Fibroblast of the aortic adventitia (primary cell): ENCODE data around the gene BTG1. TPM values are rescaled to one million over a fixed set of nuclear protein-coding genes. Genes with fewer than 3 reads are reported as not detected.
"Not testable (repeated sequence)": the region's sequence is repeated elsewhere in the genome, so short reads cannot be mapped to it uniquely, and the experiment has no call there.

Experiments
- DNase-seq: peaks from one replicate; pipeline ENCODE4 v3.0.0-alpha.2; 2010; ENCODE audit warnings: low read depth
- H3K4me3 ChIP-seq: 2 replicates; pipeline ENCODE4 v1.5.1; 2011; ENCODE audit warnings: low read depth, mild to moderate bottlenecking, control low read depth, low read length, moderate library complexity
- small RNA-seq: library from RNA; depleted of rRNA; stranded (forward); fragments of <200 nt; gene quantifications from one replicate; pipeline ENCODE3, GENCODE V24; 2012
- total RNA-seq: library from RNA; depleted of rRNA; stranded (reverse); fragments of >200 nt; gene quantifications from 2 replicates; pipeline ENCODE4 v1.2.3, GENCODE V29; 2012; ENCODE audit warnings: low replicate concordance
- TF ChIP-seq, protein P1 (sequence below): IDR thresholded peaks from 2 replicates; pipeline ENCODE4 v1.5.1; 2011; ENCODE audit warnings: mild to moderate bottlenecking, low read length, control low read depth, inconsistent platforms; ENCODE audit not compliant: insufficient read depth

BTG1 gene
- total RNA-seq, 1 donor, result 16.8 TPM

DNA sequence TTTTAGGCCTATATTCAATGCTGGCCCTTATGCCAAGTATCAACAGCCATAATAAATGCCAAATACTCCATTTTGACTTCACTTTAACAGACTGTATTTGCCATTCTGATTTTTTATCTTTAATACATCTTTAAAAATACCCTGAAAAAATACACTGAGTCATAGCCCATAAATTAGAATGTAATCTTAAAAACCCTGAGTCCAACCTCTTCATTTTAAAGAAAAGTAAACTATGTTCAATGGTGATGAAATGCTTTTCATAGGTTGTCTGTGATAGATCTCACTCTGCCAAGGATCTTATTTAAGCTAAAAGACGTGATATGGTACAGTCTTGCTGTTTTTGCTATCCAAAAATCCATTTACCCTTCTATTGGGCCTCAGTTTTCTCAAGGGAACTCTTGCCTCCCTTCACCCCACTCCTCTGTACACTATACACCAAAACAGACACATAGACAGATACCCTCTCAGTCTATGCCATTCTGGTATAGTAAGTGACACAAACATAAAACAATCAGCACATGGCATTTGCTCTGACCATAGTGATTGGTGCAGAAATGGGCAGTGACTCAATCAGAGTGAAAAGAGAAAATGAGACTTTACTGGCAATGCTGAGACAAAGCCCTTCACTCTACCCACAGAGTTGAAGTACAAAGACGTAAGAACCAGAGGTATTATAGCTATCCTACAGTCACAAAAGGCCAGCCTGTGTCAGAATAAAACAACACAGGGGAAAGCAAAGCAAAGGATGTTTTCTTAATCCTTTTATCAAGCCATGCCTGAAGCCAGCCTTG lies 49.1 kb downstream of the BTG1 start:
- no peak overlapping the region for H3K4me3 ChIP-seq
- no peak for DNase-seq
- TF ChIP-seq, protein P1, sequence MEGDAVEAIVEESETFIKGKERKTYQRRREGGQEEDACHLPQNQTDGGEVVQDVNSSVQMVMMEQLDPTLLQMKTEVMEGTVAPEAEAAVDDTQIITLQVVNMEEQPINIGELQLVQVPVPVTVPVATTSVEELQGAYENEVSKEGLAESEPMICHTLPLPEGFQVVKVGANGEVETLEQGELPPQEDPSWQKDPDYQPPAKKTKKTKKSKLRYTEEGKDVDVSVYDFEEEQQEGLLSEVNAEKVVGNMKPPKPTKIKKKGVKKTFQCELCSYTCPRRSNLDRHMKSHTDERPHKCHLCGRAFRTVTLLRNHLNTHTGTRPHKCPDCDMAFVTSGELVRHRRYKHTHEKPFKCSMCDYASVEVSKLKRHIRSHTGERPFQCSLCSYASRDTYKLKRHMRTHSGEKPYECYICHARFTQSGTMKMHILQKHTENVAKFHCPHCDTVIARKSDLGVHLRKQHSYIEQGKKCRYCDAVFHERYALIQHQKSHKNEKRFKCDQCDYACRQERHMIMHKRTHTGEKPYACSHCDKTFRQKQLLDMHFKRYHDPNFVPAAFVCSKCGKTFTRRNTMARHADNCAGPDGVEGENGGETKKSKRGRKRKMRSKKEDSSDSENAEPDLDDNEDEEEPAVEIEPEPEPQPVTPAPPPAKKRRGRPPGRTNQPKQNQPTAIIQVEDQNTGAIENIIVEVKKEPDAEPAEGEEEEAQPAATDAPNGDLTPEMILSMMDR, result no peak

DNA sequence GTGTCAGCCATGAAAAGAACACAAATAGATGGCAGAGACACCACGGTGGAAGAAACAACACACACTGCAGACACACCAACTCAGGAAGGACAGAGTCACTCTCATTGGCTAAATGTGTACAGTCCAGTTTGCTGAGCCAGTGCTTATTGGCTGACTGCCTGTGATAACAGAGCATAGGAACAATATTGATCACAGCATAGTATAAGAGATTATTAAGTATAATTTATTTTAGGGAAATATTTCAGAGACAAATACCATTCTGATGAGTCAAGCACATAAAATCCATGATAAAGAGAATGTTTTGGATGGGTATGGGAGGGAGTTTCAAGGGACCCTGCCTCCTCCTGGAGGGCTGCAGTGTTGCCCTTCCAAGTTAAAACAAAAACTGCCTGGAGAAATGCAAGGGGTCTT lies 50.9 kb downstream of the BTG1 start:
- no peak overlapping the region for H3K4me3 ChIP-seq
- TF ChIP-seq, protein P1, result peak; percentile 31
- peak; percentile 58 for DNase-seq

DNA sequence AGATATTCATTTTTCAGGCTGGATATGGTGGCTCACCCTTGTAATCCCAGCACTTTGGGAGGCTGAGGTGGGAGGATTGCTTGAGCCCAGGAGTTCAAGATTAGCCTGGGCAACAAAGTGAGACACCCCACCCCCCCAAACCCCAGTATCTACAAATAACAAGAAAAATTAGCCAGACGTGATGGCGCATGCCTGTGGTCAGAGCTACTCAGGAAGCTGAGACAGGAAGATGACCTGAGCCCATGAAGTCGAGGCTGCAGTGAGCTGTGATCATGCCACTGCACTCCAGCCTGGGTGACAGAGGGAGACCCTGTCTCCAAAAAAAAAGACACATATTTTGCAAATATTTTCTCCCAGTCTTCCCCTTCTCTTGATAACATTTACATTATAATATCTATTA lies 51.3 kb downstream of the BTG1 start:
- not testable (repeated sequence) for H3K4me3 ChIP-seq, DNase-seq

Small RNA genes lying within 50 kb of the gene (small RNA-seq; reads per million reads assigned to genes)
- not detected for gene RF00019
